ENCODE data around the gene LMTK2.

- TF ChIP-seq CTCF (IDR thresholded peaks at IDR 0.05) (no peak), POLR2A (IDR thresholded peaks at IDR 0.05) (no peak), EP300 (IDR thresholded peaks at IDR 0.05) (no peak)
These were observed 49.5 kb upstream of the LMTK2 start for GRCh38 chr7:98057157-98057556.
